Small intestine (tissue), 7 donors: Measurements from ENCODE around the gene GLI3. TPM values are rescaled to one million over a fixed set of nuclear protein-coding genes. Genes with fewer than 3 reads are reported as not detected.

Experiments used
- DNase-seq, 2 donors: peaks; one replicate each; pipeline versions ENCODE4 v3.0.0 to v3.0.0-alpha.2; 2013
- FAIRE-seq: peaks from 2 replicates; lab custom pipeline; 2012; peaks lifted over from hg19 to GRCh38; lab: Jason Lieb, UNC
- H3K27ac ChIP-seq, 3 donors: one replicate each; pipeline ENCODE4 v1.5.1; 2013; ENCODE audit warnings: low read length in 2 of 3, mild to moderate bottlenecking in 2 of 3, control low read depth in 1 of 3, inconsistent platforms in 1 of 3, low read depth in 1 of 3, moderate library complexity in 1 of 3
- H3K27me3 ChIP-seq, 3 donors: one replicate each; pipeline ENCODE4 v1.6.1; 2013; ENCODE audit warnings: low read length in 3 of 3, inconsistent platforms in 1 of 3; ENCODE audit not compliant: control insufficient read depth in 3 of 3, insufficient read depth in 3 of 3
- H3K36me3 ChIP-seq, 3 donors: one replicate each; pipeline ENCODE4 v1.6.1; 2013; ENCODE audit warnings: low read length in 3 of 3, inconsistent platforms in 1 of 3, low read depth in 1 of 3, mild to moderate bottlenecking in 1 of 3, moderate library complexity in 1 of 3; ENCODE audit not compliant: control insufficient read depth in 3 of 3, insufficient read depth in 2 of 3
- H3K4me1 ChIP-seq, 3 donors: one replicate each; pipeline ENCODE4 v1.6.1; 2013; ENCODE audit warnings: low read length in 2 of 3, inconsistent platforms in 1 of 3, low read depth in 1 of 3, mild to moderate bottlenecking in 1 of 3, moderate library complexity in 1 of 3; ENCODE audit not compliant: control insufficient read depth in 3 of 3, insufficient read depth in 2 of 3
- H3K4me3 ChIP-seq, 3 donors: one replicate each; pipeline ENCODE4 v1.5.1; 2013; ENCODE audit warnings: low read length in 3 of 3, control low read depth in 1 of 3, inconsistent platforms in 1 of 3, low read depth in 1 of 3, mild to moderate bottlenecking in 1 of 3, moderate library complexity in 1 of 3
- H3K9me3 ChIP-seq, 2 donors: one replicate each; pipeline ENCODE4 v1.6.1; 2013; ENCODE audit warnings: low read depth in 1 of 2, low read length in 1 of 2; ENCODE audit not compliant: control insufficient read depth in 2 of 2, insufficient read depth in 1 of 2
- WGBS, 3 donors: extraction: QIAGEN DNeasy Blood & Tissue Kit; methylation state at CpG; one replicate each; pipeline ENCODE4 v1.1.7; 2013; 5-methylcytosine and 5-hydroxymethylcytosine counted together
- polyA plus RNA-seq, 4 donors: library from polyadenylated mRNA; stranded (reverse) in 3 of 4; unstranded in 1 of 4; fragments of 200-250 nt in 3 of 4; fragments of 120-200 nt in 1 of 4; gene quantifications; one replicate each; pipeline versions ENCODE4 v1.2.1 to v1.2.3, GENCODE V29; 2013
- donor health status: healthy with polysubstance abuse.
- donor health status: control.
- donor health status: control.
- donor health status: Bipolar disorder and iron deficiency.
- donor health status: healthy.

The GLI3 gene
- polyA plus RNA-seq, 4 donors: 0.54 to 2.7 (median 1.8) TPM; not detected in 1

DNA sequence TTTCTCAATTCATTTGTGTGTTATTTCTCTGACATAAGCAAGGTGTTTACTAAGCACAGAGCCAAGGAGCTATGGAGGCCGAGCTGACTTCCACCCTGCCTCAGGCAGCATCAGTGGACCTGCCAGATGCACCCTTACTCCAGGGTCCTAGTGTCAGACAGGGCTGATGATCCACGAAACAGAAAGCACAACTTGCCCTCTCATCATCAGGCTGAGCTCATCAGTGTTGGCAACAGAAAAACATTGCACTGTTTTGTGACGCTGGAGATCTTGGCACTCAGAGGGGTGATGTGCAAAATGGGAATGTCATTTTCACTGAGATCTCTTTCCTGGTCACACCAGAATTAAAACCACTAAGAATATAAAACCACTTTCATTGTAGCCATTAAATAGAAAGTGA lies 201.8 kb downstream of the GLI3 start:
- H3K36me3 ChIP-seq: no peaks in the 10 kb centered on the region
- H3K4me3 ChIP-seq: no peak overlapping the region
- H3K4me1 ChIP-seq: peaks cover 0 to 3% (median 0%) of the 10 kb centered on the region in 3 donors
- DNase-seq (no peak), FAIRE-seq (no peak)
- H3K9me3 ChIP-seq: no peaks in the 10 kb centered on the region
- H3K27me3 ChIP-seq: no peaks in the 10 kb centered on the region
- H3K27ac ChIP-seq: no peak overlapping the region
- WGBS, 3 donors: 56 to 59% (median 59%) methylated on average over 3 of the region's 3 CpGs

DNA sequence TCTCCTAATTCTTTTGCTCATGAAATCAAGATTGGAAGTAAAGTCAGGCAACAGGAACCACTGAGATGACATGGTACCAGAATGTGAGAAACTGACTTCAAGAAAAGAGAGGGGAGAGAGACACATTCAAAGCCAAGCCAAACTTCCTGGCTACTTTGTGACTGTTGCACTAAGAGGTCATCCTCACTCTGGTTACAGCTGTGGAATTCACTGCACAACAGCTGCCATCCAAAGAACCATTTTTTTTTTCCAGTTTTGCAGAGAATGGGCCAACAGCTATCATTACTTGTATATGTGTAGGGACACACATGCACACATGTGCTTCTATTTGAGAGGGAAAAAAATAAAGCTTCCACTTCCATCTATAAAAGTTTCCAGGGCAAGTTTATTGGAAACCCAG lies 203.5 kb downstream of the GLI3 start:
- no peak for DNase-seq
- no peak for FAIRE-seq
- Histone ChIP-seq H3K9me3 (no peaks in the 10 kb centered on the region), H3K4me3 (no peak overlapping the region), H3K27me3 (no peaks in the 10 kb centered on the region), H3K27ac (no peak overlapping the region), H3K36me3 (no peaks in the 10 kb centered on the region), H3K4me1 (no peaks in the 10 kb centered on the region)

DNA sequence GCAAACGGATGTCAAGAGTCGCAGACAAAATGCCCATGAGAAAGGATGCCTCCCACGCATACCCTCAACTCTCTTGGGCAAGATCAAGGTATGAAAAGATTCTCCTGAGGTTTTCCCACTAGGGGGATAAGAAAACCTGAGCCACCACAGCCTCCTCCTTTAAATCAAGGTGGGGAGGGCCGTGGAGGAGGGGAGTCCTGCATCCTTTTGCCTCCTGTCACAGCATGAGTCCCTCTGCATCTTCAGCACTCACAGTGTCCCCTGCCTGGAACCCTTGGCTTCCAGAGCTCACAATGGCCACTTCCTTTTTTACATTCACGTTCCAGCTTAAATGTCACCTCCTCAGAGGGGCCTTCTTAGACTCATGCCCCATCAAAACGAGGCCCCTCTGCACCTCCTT lies 207.6 kb downstream of the GLI3 start:
- Histone ChIP-seq H3K27me3 (no peaks in the 10 kb centered on the region), H3K4me1 (no peaks in the 10 kb centered on the region), H3K4me3 (no peak overlapping the region), H3K36me3 (peaks cover 0 to 3% (median 0%) of the 10 kb centered on the region in 3 donors), H3K9me3 (no peaks in the 10 kb centered on the region), H3K27ac (no peak overlapping the region)
- 58 to 75% (median 62%) methylated on average over 6 of the region's 6 CpGs for WGBS, 3 donors
- DNase-seq (no peak), FAIRE-seq (no peak)

DNA sequence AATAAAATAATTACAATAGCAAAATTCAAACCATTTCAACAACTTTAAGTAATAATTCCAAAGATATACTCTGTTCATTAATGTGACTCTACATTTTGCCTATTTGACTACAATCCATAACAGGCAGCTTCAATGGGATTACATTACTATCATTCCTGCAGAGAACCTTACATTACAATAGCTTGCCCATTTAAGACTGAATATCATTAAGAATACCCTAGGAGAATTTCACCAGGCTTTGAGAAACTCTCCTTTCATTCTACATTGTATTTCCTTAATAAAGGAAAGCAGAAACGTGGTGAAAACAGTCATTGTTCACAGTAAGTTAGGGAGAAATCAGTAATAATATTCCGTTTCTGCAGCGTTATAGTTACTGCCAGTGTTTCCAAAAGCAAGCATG lies 209.5 kb downstream of the GLI3 start:
- peaks cover 0 to 3% (median 0%) of the 10 kb centered on the region in 3 donors for H3K27me3 ChIP-seq
- no peak overlapping the region for H3K4me3 ChIP-seq
- H3K4me1 ChIP-seq: no peaks in the 10 kb centered on the region
- H3K36me3 ChIP-seq: peaks cover 0 to 5% (median 0%) of the 10 kb centered on the region in 3 donors
- H3K9me3 ChIP-seq: no peaks in the 10 kb centered on the region
- no peak for DNase-seq
- FAIRE-seq: no peak
- WGBS, 3 donors: 55 to 77% (median 71%) methylated on average over 3 of the region's 3 CpGs
- H3K27ac ChIP-seq: no peak overlapping the region

DNA sequence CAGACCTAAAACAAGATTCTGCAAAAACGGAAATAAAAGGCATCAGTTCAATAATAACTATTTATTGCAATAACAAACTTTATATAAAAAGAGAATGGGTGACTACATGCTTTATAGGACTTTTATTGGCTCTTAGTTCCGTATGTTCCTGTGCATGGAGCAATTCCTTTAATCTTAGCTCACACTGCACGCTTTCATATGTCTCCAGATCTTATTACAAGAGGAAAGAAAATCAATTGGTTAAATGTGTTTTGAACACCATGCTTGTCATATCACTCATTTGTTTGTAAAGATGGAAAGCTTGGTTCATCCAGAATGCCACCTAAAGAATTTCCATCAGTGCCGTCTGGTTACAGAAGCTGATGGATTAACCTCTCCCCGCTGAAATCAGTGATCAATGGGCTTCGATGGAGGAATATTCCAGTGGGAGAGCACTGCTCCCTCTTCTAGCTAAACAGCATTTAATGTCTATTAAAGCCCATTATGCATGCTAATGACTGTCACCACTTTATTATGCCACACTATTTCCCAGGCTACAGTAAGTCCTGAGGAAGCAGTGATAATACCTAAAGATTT lies 210.3 kb downstream of the GLI3 start:
- Histone ChIP-seq H3K27me3 (peaks cover 0 to 3% (median 0%) of the 10 kb centered on the region in 3 donors), H3K9me3 (no peaks in the 10 kb centered on the region), H3K27ac (no peak overlapping the region), H3K4me1 (no peaks in the 10 kb centered on the region), H3K4me3 (no peak overlapping the region), H3K36me3 (peaks cover 0 to 5% (median 0%) of the 10 kb centered on the region in 3 donors)
- FAIRE-seq (no peak), DNase-seq (no peak)
- 86 to 89% (median 89%) methylated on average over 6 of the region's 6 CpGs for WGBS, 3 donors

DNA sequence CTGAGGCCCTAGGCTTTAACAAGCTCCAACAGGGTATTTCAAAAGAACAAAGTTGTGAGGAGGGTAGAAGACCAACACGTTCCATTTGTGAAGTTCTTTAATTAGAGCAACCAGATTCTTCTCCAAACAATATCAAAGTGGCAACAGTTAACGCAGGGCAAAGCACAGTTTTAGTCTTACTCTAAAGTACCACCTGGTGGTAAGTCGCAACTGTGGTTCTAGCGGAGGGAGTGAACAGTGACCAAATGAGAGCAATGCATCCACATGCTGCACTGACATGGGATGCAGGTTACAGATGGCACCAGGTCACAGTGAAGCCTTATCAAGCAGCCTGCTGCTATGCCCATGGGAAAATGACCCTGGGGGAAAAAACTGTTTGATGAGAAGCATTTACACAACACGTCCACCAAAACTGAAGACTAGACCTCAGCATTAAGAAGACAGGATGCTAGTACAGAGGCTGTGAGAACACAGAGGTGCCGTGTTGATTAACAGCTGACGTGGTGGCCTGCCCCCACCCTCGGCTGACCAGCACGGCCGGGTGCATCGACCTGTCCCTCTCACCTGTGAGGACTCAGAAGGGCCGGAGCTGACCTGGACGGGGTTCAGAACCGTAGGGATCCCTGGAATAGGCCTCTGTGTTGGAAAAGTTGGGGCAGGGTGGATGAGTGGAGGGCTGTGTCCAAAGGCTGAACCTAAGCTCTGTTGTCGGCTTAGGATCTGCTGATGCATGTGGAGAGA lies 211.2 kb downstream of the GLI3 start:
- Histone ChIP-seq H3K4me3 (no peak overlapping the region), H3K4me1 (no peaks in the 10 kb centered on the region), H3K36me3 (peaks cover 0 to 5% (median 0%) of the 10 kb centered on the region in 3 donors), H3K27me3 (peaks cover 0 to 3% (median 0%) of the 10 kb centered on the region in 3 donors), H3K9me3 (no peaks in the 10 kb centered on the region), H3K27ac (no peak overlapping the region)
- FAIRE-seq: no peak
- WGBS, 3 donors: 79 to 89% (median 84%) methylated on average over 15 of the region's 15 CpGs
- no peak for DNase-seq

DNA sequence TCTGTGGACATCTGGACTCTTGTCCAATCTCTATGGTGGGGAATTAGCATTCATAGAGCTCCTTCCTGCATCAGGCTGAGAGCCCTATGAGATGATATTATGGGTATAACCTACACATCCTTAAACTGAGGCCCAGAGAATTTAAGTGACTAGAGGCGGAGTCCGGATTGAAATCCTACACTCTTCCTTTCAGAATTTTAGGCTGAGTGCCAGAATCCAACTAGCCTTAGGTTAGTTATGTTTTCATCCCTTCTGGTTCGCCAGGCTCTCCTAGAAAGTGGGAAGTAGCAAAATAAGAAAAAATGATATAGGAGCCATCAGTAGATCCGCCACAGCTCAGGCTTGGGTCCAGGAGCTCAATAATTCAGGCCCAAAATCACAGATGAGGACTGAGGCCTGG lies 212.5 kb downstream of the GLI3 start:
- WGBS, 3 donors: 90 to 93% (median 93%) methylated on average over 4 of the region's 4 CpGs
- Histone ChIP-seq H3K36me3 (peaks cover 0 to 5% (median 0%) of the 10 kb centered on the region in 3 donors), H3K27me3 (peaks cover 0 to 3% (median 0%) of the 10 kb centered on the region in 3 donors), H3K9me3 (no peaks in the 10 kb centered on the region), H3K4me1 (no peaks in the 10 kb centered on the region), H3K4me3 (no peak overlapping the region), H3K27ac (no peak overlapping the region)
- DNase-seq (no peak), FAIRE-seq (no peak)

DNA sequence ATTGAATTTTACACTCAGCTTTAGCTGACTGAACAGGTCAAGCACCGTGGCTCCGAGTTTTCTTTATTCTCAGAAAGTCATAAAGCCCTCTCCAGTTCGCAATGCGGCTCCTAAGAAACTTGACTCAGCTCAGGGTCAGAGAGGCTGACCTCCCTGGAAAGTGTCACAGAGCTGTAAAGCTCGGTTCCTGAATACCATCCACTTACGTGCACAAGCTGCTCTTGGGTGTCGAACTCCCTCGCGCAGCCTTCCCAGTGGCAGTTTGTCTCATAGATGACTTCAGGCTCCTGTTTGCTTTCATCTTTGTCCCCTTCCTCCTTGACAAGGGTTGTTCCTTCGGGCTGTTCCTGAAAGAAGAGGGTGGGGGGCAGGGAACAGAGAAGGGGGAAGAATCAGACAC lies 213.7 kb downstream of the GLI3 start:
- FAIRE-seq: no peak
- H3K4me3 ChIP-seq: no peak overlapping the region
- DNase-seq: no peak
- H3K4me1 ChIP-seq: no peaks in the 10 kb centered on the region
- peaks cover 0 to 5% (median 0%) of the 10 kb centered on the region in 3 donors for H3K36me3 ChIP-seq
- no peaks in the 10 kb centered on the region for H3K9me3 ChIP-seq
- H3K27ac ChIP-seq: no peak overlapping the region
- 73 to 78% (median 73%) methylated on average over 10 of the region's 10 CpGs for WGBS, 3 donors
- H3K27me3 ChIP-seq: peaks cover 0 to 3% (median 0%) of the 10 kb centered on the region in 3 donors
